ENCODE measurements around the gene SDK1.

Gene SDK1

DNA sequence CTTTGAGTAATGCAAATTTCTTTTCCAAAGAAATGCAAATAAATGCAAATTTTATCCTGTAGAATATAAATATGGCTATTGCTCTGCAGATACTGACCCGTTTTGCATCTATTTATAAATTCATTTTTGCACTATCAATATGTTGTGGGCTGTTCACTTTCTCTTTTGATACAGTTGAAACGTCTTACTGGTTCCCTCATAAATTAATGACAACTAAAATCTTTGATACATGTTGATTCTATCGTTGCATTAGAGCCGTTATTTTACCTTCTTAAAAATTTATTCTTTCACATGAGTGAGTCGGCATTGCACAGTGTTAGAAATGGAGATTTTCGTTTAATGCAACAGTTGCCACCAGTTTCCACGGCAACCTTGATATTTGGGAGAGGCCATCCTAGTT is 691.8 kb downstream of the SDK1 start:
- DNase-seq (ENCODE audit: low read depth): no peak

DNA sequence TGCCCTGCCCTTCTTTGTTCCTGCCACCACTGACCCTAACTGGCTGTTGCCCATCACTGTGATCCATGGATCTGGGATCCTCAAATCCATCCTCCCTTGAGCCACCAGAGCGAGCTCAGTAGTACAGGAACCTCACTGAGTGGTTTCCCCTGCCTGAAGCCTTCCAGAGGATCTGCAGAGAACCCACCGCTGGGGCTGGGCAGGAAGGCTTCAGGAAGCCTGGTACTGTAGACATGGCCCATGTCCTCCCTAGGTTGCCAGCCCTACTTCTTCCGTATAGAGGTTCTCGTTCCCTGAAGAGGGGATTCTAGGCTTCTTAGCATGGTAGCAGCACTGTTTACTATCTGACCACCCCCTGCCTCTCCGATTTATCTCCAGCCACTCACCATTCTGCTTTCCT is 693.7 kb downstream of the SDK1 start:
- TF ChIP-seq, protein P1, sequence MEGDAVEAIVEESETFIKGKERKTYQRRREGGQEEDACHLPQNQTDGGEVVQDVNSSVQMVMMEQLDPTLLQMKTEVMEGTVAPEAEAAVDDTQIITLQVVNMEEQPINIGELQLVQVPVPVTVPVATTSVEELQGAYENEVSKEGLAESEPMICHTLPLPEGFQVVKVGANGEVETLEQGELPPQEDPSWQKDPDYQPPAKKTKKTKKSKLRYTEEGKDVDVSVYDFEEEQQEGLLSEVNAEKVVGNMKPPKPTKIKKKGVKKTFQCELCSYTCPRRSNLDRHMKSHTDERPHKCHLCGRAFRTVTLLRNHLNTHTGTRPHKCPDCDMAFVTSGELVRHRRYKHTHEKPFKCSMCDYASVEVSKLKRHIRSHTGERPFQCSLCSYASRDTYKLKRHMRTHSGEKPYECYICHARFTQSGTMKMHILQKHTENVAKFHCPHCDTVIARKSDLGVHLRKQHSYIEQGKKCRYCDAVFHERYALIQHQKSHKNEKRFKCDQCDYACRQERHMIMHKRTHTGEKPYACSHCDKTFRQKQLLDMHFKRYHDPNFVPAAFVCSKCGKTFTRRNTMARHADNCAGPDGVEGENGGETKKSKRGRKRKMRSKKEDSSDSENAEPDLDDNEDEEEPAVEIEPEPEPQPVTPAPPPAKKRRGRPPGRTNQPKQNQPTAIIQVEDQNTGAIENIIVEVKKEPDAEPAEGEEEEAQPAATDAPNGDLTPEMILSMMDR (IDR thresholded peaks at IDR 0.05; ENCODE audit: insufficient read depth, low read depth, low read length, missing control alignments): no peak
- DNase-seq (ENCODE audit: low read depth): no peak
- H3K4me3 ChIP-seq (ENCODE audit: low read length): no peak overlapping the region

More for the DNA sequence above, 691.8 kb downstream of the SDK1 start:
- H3K4me3 ChIP-seq (ENCODE audit: low read length): no peak overlapping the region
- TF ChIP-seq, protein P1 (IDR thresholded peaks at IDR 0.05; ENCODE audit: insufficient read depth, low read depth, low read length, missing control alignments): no peak

DNA sequence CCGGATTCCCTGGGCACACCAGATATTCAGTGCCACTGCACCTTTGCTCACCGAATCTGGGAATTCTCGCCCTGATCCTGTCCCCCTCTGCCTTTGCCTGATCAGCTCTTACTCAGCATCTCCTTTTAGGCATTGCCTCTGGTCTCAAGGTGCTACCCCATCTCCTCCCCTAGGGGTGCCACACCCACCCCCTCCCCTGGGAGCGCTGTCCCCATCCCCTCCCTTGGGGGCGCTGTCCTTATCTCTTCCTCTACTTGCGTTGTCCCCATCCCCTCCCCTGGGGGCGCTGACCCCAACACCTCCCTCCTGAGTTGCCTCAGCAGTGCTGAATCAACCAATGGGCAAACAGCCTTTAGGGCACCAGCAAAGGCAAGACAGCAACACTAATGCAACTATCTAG is 694.1 kb downstream of the SDK1 start:
- DNase-seq (ENCODE audit: low read depth): no peak
- no peak overlapping the region for H3K4me3 ChIP-seq (ENCODE audit: low read length)
- TF ChIP-seq, protein P1 (IDR thresholded peaks at IDR 0.05; ENCODE audit: insufficient read depth, low read depth, low read length, missing control alignments): no peak

DNA sequence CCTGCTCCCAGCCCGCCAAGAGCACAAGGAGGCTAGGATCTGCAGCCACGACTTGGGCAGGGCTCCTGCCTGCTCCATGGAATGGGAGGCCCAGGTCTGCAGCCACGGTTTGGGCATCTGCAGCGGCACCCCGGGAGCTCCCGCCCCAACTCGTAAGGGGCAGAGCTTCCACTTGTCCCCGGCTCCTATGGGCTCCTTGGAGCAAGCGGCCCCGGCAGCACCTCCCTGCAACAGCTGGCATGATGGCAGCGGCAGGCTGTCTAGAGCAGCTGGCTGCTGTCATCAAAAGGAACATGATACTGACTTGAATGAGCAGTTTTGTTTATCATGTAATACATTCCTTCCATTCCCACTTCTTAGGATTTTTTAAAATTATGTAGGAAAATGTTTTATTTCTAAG is 697.0 kb downstream of the SDK1 start:
- H3K4me3 ChIP-seq (ENCODE audit: low read length): no peak overlapping the region
- DNase-seq (ENCODE audit: low read depth): no peak
- TF ChIP-seq, protein P1 (IDR thresholded peaks at IDR 0.05; ENCODE audit: insufficient read depth, low read depth, low read length, missing control alignments): no peak

DNA sequence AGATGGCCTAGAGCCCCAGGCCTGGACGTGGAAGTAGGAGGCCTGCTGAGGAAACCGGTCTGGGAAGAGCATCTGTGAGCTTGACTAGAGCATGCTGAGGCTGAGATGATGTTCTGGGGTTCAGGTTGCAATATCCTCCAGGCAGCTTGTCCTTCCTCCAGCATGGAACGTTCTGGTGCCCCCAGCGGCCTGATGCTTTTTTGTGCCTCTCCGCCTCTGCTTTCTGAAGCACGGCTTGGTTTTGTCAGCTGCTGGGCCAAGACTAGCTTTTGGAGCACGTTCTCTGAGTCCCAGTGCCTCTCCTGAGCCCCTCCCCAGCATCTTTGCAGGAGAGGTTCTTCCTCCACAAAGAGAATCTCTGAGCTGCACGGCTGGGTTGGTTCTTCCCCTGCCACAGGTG is 699.1 kb downstream of the SDK1 start:
- no peak overlapping the region for H3K4me3 ChIP-seq (ENCODE audit: low read length)
- TF ChIP-seq, protein P1 (IDR thresholded peaks at IDR 0.05; ENCODE audit: insufficient read depth, low read depth, low read length, missing control alignments): no peak
- DNase-seq (ENCODE audit: low read depth): no peak

DNA sequence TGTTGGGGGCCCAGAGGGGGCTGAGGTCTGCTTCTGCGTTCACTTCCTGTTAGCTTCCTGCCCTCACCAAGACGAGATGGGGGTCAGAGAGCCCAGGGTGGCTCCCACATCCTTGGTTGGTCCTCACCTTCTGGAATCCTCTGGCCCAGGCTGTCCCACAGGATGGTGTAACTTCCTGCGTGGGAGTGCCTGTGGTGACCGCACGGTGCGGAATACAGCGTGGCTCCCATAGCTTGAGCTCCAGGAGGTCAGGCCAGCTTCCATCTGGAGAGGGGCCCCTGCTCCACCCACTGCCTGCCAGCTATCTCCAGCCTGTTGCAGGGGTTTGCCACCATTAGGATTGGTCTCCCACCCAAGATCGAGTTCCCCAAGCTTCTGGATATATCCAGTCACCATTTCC is 699.9 kb downstream of the SDK1 start:
- no peak for DNase-seq (ENCODE audit: low read depth)
- TF ChIP-seq, protein P1 (IDR thresholded peaks at IDR 0.05; ENCODE audit: insufficient read depth, low read depth, low read length, missing control alignments): no peak
- H3K4me3 ChIP-seq (ENCODE audit: low read length): no peak overlapping the region

DNA sequence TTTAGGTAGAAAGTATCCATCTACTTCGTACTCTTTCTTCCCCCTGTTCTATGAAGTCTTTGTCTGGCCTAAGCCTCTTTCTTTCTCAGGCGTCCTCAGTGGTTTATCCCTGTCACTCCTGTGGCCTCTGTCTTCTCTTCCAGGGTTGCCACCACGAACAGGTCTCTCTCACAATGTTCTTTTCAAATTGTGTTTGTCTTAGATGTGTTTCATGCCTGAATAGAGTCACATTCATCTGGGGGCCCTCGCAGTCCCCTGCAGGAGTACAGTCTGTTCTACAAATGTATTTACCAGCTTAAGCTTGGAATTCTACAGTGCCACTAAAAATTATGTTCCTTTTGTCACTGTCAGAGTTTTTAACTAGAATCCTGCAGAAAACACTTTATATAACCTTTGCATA is 700.7 kb downstream of the SDK1 start:
- TF ChIP-seq, protein P1 (IDR thresholded peaks at IDR 0.05; ENCODE audit: insufficient read depth, low read depth, low read length, missing control alignments): no peak
- H3K4me3 ChIP-seq (ENCODE audit: low read length): no peak overlapping the region
- no peak for DNase-seq (ENCODE audit: low read depth)
